SK-MEL-5 (cell line): ENCODE measurements around the gene ENOX1. TPM values are rescaled to one million over a fixed set of nuclear protein-coding genes. Genes with fewer than 3 reads are reported as not detected.
"Not testable (repeated sequence)": the region's sequence is repeated elsewhere in the genome, so short reads cannot be mapped to it uniquely, and the experiment has no call there.

Experiments used
- DNase-seq: peaks from one replicate; pipeline ENCODE4 v3.0.0-alpha.2; 2016; ENCODE audit warnings: low read depth, low spot score
- in situ Hi-C: cut with HindIII; loops from 2 replicates; pipeline ENCODE4 v1.10.0; 2016; ENCODE audit warnings: low sequenced_read_pairs, high pct_unique_total_duplicates, low pct_unique_long_range_greater_than_20kb
- total RNA-seq: library from RNA; depleted of rRNA; stranded (reverse); fragments of >200 nt; shearing (Covaris generic); gene quantifications from 2 replicates; pipeline ENCODE4 v1.2.3, GENCODE V29; 2014

The ENOX1 gene
- total RNA-seq, 1 experiment from 2014 or later: 14.2 TPM

GRCh38 chr13:43355774-43356173 lies 431.0 kb downstream of the ENOX1 start:
- DNase-seq: no peak
- in situ Hi-C loops: no loop called here

DNA sequence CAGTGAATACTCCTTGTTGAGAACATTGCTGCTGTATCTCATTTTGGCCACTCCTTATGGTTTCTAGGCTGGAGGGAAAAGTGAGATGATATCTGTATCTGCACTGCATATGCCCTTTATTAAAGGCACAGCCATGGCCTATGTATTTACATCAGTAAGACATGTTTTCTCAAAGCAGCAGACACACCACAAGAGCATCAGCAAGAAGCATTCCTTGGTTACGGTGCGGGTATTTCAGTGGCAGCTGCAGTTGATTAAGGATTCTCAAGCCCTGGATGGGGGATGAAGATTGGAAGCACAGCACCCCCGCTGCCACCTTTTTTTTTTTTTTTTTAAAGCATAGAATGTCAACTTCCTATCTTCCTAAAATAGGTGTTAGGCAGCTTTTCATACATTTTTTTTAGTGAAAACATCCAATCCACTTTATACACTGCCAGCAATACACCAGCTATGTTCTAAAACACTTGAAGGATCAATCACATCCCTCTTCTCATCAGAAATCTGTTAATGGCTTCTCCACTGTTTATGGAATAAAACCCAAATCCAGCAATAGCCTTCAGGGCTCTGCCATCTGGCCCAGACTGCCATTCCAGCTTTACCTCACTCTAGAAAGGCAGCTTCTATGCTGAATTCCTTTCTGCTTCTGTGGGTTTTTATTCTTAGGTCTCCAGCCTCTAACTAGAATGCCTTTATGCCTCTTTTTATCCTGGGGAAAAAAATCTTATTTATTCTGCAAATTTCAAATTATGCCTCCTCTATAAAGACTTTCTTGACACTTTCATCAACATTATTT lies 432.4 kb downstream of the ENOX1 start:
- in situ Hi-C loops: no loop called here
- DNase-seq: no peak

- no peak for DNase-seq
- in situ Hi-C loops: no loop called here
These were observed 433.1 kb downstream of the ENOX1 start for GRCh38 chr13:43353631-43354030.

GRCh38 chr13:43351612-43352011 lies 435.2 kb downstream of the ENOX1 start:
- in situ Hi-C loops, DNase-seq: not testable (repeated sequence)

DNA sequence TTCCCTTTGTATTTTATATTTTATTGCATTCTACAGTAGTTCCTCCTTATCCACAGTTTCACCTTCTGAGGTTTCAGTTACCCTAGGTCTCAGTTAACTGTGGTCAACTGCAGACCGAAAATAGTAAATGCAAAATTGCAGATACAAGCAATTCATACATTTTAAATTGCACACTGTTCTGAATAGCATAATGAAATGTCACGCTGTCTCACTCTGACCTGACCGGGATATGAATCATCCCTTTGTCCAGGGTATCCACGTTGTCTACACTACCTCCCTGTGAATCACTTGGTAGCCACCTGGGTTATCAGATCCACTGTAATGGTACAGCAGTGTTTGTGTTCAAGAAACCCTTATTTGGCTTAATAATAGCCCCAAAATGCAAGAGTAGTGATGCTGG lies 438.4 kb downstream of the ENOX1 start:
- in situ Hi-C loops: no loop called here
- DNase-seq: peak; percentile 85

DNA sequence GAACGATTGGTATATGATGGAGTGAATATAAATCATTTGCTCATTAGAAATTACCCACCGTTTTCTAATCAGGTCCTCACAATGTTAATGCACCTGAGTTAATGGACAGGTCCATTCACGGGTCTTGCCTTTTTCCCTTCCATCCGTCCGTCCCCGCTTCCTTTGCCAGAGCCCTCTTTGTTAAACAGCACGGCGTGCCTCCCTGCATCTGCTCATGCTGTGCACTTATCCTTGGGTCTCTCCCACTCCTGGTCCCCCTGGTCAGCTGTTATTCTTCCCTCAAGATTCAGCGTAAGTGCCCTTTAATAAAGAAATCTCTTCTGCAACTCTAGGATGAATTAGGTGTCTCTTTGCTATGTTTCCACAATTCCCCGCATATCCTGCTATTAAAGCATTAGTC lies 438.9 kb downstream of the ENOX1 start:
- in situ Hi-C loops: no loop called here
- peak; percentile 8 for DNase-seq

GRCh38 chr13:43346427-43346826 lies 440.3 kb downstream of the ENOX1 start:
- DNase-seq: no peak
- in situ Hi-C loops: no loop called here

DNA sequence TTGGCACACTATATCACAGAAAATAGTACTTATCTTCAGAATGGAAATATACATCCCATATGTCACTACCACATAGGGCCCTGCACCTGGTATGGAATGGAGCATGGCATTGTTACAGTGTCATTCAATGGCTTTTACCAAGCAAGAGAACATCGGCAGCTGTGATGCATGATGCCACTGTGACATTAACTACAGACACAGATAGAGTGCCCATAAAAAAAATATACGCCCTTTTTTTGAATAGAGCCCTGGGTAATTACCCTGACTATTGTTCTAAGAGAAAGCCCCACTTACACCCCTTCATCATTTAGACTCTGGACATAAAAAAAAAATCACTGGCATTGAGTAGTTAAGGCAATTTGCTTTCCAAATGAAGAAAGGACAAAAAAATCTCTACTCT lies 443.1 kb downstream of the ENOX1 start:
- DNase-seq: no peak
- in situ Hi-C loops: no loop called here

DNA sequence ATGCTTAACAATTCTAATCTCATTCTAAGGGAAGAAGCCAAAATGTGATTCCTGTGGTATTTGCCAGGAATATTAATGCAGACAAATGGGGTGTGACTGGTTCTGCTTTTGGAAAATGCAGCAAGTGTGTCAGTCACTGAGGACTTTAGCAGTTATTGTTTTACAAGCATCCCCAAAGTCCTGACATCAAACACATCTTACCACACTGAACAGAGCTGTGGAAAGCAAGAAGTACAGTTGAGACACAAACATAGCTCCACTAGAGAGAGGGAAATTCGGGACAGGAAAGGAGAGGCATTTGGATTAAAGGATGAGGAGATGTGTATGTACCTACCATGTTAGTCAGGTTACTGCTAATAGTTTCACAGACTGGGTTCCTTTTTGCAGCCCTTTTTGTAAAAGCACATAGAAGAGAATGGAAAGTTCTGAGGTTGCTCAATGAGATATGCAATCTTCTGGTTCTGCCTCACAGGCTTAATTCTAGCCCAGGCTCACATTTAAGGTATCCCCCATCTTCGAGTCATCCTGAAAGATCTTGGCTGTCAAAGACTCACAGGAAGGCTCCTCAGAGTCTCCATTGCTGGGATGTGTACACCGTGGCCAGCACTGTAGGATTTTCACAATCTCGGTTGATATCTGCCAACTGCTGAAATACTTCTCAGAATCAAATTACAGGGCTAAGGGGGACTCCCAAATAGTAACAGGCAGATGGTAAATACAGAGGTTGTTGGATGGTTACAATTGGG lies 446.8 kb downstream of the ENOX1 start:
- no peak for DNase-seq
- in situ Hi-C loops: no loop called here

GRCh38 chr13:43339145-43339804 lies 447.5 kb downstream of the ENOX1 start:
- in situ Hi-C loops: no loop called here
- DNase-seq: no peak

DNA sequence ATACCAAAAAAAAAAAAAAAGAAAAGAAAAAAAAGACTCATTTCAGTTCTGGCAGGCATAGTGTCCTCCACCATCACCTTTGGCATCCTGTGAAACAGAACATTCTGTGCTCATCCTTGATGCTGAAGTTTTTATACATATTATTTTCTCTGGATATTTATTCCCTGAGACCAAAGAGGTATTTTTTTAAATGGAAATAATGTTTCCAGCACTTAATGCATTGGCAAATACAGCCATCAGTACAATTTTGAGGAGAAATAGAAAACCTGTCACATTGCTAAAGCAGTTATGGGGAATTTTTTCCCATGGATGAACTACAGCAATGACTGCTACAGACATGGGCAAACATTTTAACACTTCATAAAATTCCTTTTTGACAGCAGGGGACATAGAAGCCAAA lies 451.0 kb downstream of the ENOX1 start:
- no peak for DNase-seq
- in situ Hi-C loops: no loop called here

- in situ Hi-C loops: no loop called here
- no peak for DNase-seq
These were observed 453.6 kb downstream of the ENOX1 start for GRCh38 chr13:43333176-43333575.

- in situ Hi-C loops: no loop called here
These were observed 455.1 kb downstream of the ENOX1 start for GRCh38 chr13:43331672-43332071.

GRCh38 chr13:43329702-43330101 lies 457.1 kb downstream of the ENOX1 start:
- no peak for DNase-seq
- in situ Hi-C loops: no loop called here

More at GRCh38 chr13:43331672-43332071, 455.1 kb downstream of the ENOX1 start:
- no peak for DNase-seq

DNA sequence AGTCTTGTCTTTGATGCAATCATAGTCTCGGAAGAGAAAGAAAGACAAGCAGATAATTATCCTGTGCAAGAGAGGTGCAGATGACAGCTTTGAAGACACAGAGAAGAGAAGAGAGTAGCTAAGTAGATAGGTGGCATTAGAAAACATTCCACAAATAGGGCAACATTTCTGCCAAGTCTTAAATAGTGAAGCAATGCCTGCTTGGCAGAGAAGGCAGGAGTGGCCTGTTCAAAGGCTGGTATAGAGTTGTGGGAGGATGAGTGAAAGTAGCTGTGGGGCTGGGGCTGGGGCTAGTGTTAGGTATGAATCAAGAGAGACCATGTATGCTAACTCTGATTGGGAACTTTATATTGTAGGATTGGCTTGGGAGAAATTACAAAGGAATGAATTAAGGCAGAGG lies 457.9 kb downstream of the ENOX1 start:
- DNase-seq: no peak
- in situ Hi-C loops: no loop called here

- no peak for DNase-seq
- in situ Hi-C loops: no loop called here
These were observed 460.7 kb downstream of the ENOX1 start for GRCh38 chr13:43326100-43326499.

GRCh38 chr13:43325636-43326035 lies 461.1 kb downstream of the ENOX1 start:
- in situ Hi-C loops: no loop called here
- DNase-seq: no peak

- in situ Hi-C loops: no loop called here
- DNase-seq: no peak
These were observed 462.6 kb downstream of the ENOX1 start for GRCh38 chr13:43324129-43324528.
